Kasumi-1 (cell line): ENCODE results near the gene NRL.

ENCODE experiments used
- DNase-seq, 2 experiments: peaks; one replicate each; lab custom pipeline; 2025; lab: John Stamatoyannopoulos, UW

Gene NRL

GRCh38 chr14:24080888-24081738, 33.6 kb downstream of the NRL start:
- DNase-seq = peak; percentile 6 to 33

DNA sequence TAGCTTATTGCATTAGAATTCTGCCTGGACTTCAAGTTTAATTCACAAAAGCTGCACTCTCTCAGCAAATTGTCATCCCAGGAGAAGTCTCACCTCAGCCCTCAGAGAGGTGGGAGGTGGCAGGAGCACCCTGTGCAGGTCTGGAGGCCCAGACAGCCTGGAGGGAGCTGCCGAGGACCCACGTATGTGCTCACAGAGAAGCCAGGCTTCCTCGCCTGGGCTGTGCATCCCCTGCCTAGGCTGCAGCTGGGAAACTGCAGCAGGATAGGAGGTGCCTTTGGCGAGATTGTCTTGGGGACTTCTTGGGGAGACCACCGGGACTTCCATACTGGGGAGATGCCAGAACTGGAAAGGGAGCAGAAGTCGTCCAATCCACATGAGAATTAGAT, 34.6 kb downstream of the NRL start:
- DNase-seq = no peak

GRCh38 chr14:24079491-24080141, 35.1 kb downstream of the NRL start:
- peak; percentile 42 to 47 for DNase-seq

GRCh38 chr14:24078146-24078545, 36.6 kb downstream of the NRL start:
- DNase-seq = no peak

GRCh38 chr14:24077086-24077485, 37.7 kb downstream of the NRL start:
- no peak for DNase-seq

- no peak for DNase-seq
Measured at GRCh38 chr14:24076302-24076601, 38.5 kb downstream of the NRL start.

GRCh38 chr14:24075485-24076301, 39.1 kb downstream of the NRL start:
- no peak for DNase-seq

DNA sequence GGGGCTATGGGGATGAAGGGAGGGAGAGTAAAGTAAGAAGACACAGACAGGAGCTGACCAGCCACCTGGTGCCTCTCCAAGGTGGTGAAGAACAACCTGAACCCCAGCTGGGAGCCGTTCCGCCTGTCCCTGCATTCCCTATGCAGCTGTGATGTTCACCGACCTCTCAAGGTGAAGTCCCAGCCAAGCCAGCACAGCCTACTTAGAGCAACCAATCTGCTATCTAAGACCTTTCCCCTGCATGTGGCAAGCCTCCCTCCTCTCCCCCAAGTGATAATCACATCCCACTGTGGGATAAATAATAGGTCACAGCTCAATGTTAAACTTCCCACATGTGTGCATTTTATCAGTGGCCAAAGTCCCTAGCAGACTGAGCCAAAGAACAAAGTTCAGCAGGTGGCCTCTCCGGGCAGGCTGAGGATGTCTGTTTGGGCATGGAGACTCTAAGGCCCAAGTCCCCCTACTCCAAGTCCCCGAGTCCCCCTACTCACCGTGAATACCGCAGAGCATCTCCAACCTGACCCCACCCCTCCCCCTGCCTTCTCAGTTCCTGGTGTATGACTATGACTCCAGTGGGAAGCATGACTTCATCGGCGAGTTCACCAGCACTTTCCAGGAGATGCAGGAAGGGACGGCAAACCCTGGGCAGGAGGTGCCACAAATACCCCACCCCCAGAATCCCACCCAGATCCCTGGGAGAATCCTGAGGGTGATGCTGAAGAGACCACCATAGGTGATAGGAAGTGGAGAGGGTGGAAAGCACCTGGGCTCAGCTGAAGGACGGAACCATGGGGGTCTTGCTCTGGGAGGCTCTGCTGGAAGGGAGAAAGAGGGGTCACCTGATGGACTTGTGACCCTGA, 39.9 kb downstream of the NRL start:
- no peak for DNase-seq

DNA sequence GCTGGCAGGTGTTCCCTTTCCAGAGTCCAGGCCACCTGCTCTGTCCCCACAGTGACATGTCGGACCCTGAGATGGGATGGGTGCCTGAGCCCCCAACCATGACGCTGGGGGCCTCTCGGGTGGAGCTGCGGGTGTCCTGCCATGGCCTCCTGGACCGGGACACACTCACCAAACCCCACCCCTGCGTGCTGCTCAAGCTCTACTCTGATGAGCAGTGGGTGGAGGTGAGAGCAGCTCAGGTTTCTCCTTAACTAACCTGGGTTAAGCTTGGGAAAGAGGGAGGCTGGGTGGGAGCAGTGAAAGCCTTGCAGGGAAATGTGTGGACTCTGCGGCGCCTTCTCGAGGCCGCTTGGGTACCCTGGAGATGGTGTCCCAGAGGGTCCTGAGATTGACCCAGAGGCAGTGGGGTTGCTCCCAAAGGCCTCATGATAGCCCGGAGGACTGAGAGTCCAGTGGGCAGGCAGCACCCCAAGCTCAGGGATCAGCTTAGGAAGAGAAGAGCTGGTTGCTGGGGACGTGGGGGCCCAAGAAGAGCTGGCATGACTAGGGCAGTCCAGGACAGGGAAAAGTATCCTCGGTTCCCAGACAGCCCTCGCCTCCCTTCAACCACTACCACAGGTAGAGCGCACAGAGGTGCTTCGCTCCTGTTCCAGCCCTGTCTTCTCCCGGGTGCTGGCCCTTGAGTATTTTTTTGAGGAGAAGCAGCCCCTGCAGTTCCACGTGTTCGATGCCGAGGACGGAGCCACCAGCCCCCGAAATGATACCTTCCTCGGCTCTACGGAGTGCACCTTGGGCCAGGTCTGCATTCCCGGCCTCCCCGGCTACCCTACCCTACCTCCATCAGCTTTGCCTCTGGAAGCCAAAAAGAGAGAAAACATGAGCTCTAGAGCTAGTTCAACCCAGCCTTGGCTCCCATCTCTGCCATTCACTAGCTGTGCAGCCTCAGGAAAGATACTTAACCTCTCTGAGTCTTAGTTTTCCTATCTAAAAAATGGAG, 41.6 kb downstream of the NRL start:
- no peak for DNase-seq

GRCh38 chr14:24072436-24072835, 42.3 kb downstream of the NRL start:
- no peak for DNase-seq

- DNase-seq = no peak
Measured at GRCh38 chr14:24071836-24072430, 42.8 kb downstream of the NRL start.

- DNase-seq = no peak
Measured at GRCh38 chr14:24071144-24071697, 43.5 kb downstream of the NRL start, which contains the start of gene CPNE6. Gene CPNE6, plus strand, starts transcription at chr14:24071562. Its CDS starts 1,375 bp downstream, at chr14:24072937.

GRCh38 chr14:24070285-24071143, 44.2 kb downstream of the NRL start:
- DNase-seq = no peak

DNA sequence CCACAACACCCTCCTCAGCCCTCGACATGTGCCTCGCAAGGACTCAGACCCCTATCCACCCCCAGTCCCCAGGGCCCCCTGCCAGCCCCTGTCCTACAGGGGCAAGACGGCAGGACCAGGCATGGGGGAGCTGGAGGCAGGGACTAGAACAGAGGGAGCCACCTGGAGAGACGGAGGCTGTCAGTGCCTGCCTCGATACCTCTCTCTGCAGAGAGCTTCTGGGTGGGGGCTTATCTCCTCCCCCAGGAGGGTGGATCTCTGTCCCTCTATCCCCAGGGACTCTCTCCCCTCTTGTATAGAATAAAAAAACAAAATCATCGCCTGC, 45.4 kb downstream of the NRL start:
- no peak for DNase-seq

DNA sequence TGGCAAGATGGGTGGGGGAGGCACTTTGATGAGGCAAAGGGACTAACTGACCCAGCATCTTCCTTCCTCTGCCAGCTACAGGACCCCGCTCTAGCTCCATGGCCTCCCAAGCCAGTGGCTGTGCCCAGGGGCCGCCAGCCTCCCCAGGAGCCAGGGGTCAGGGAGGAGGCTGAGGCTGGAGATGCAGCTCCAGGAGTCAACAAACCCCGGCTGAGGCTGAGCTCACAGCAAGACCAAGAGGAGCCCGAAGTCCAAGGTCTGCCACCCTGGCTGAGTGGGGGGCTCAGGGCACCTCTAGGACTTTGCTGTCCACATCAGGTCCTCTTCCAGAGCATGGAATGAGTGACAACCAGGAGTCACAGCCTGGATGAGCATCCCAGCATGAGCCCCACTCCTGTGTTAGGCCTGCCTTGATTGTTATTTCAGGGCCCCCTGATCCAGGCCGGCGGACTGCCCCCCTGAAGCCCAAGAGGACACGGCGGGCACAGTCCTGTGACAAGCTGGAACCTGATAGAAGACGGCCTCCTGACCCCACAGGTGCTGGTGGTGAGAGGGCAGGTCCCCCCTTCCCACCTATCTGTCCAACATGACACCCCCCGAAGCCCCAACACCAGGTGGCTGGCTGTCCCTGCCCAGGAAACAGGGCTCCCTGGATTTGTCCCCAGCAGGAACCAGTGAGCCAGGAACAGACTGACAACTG, 45.9 kb downstream of the NRL start:
- no peak for DNase-seq

- no peak for DNase-seq
Measured at GRCh38 chr14:24067133-24068082, 47.3 kb downstream of the NRL start.

DNA sequence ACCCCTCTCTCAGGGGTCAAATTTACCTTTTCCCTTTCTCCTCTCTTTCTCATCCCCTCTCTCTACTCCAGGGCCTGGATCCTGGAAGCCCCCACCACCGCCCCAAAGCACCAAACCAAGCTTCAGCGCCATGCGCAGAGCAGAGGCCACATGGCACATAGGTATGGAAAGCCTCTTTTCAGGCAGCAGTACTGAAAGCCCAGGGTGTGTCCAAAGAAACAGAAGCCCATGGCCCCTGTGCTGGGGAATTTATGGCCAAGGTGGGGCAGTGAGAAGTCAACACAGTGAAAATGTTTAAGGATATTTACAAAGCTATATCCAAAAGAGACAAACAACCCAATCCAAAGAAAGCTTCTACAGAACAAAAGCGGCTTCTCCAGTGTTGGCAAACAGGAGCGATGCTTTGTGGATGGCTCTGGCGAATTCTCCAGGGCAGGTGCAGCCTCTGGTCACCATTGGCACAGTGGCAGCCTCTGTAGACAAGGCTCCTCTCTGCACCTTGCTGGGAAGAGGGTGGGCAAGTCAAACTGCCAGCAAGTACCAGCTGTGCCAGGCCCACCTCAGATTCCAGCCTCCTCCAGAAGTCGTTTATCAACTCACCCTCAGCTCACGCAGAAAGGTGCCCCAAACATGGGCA, 48.1 kb downstream of the NRL start:
- no peak for DNase-seq
